HepG2 (cell line): ENCODE results near the gene EFNA2. TPM values are rescaled to one million over a fixed set of nuclear protein-coding genes. Genes with fewer than 3 reads are reported as not detected.

ENCODE experiments used
- ARID5B ChIP-seq: IDR thresholded peaks from 2 replicates; pipeline ENCODE4 v1.4.0; 2020; ENCODE audit warnings: mild to moderate bottlenecking, missing genetic modification reagents
- HBP1 ChIP-seq: IDR thresholded peaks from 2 replicates; pipeline ENCODE4 v1.6.1; 2016; ENCODE audit warnings: low read depth, control low read depth
- HOXA3 ChIP-seq: sonication (generic); formaldehyde crosslinking; IDR thresholded peaks from 2 replicates; pipeline ENCODE4 v1.5.0; 2020; ENCODE audit warnings: missing genetic modification reagents
- ISL2 ChIP-seq: sonication (generic); formaldehyde crosslinking; IDR thresholded peaks from 2 replicates; pipeline ENCODE4 v1.5.0; 2020; ENCODE audit warnings: missing genetic modification reagents
- NR0B2 ChIP-seq: sonication (generic); formaldehyde crosslinking; IDR thresholded peaks from 2 replicates; pipeline ENCODE4 v1.4.0; 2020; ENCODE audit warnings: mild to moderate bottlenecking, missing genetic modification reagents
- SP140L ChIP-seq: sonication (generic); formaldehyde crosslinking; IDR thresholded peaks from 2 replicates; pipeline ENCODE4 v1.4.0; 2020; ENCODE audit warnings: missing genetic modification reagents, borderline replicate concordance
- STAG1 ChIP-seq: sonication (generic); formaldehyde crosslinking; IDR thresholded peaks from 2 replicates; pipeline ENCODE4 v1.4.0; 2020; ENCODE audit warnings: missing genetic modification reagents
- SYNCRIP ChIP-seq: fragments of 200-400 bp; formaldehyde crosslinking; IDR thresholded peaks from 2 replicates; pipeline ENCODE4 v1.6.1; 2018; ENCODE audit warnings: mild to moderate bottlenecking, low read depth, low read length; ENCODE audit not compliant: insufficient read depth
- ZBTB10 ChIP-seq: sonication (generic); formaldehyde crosslinking; IDR thresholded peaks from 2 replicates; pipeline ENCODE4 v1.4.0; 2020; ENCODE audit warnings: missing genetic modification reagents, borderline replicate concordance
- ZBTB37 ChIP-seq: sonication (generic); formaldehyde crosslinking; IDR thresholded peaks from 2 replicates; pipeline ENCODE4 v1.4.0; 2020; ENCODE audit warnings: mild to moderate bottlenecking, missing genetic modification reagents
- ZNF30 ChIP-seq: sonication (generic); formaldehyde crosslinking; IDR thresholded peaks from 2 replicates; pipeline ENCODE4 v1.5.0; 2020; ENCODE audit warnings: mild to moderate bottlenecking, missing genetic modification reagents
- polyA plus RNA-seq, 8 experiments: library from polyadenylated mRNA; depleted of rRNA in 3 of 8; stranded (reverse) in 7 of 8; unstranded in 1 of 8; fragments of >200 nt; fragmentation: Illumina TruSeq in 4 of 8; extraction: Trizol in 4 of 8; gene quantifications; 2 replicates each; pipeline versions ENCODE4 v1.2.1 to v1.2.3, GENCODE V29; 2011 to 2016; ENCODE audit warnings: low read depth in 4 of 8, missing spikeins in 1 of 8, mixed read lengths in 1 of 8; ENCODE audit not compliant: insufficient read depth in 1 of 8
- total RNA-seq, 5 experiments: library from RNA; depleted of rRNA; stranded (reverse); fragments of >200 nt; fragmentation: Illumina TruSeq; extraction: Trizol; gene quantifications; 2 replicates each; pipeline ENCODE4 v1.2.3, GENCODE V29; 2016; ENCODE audit warnings: low read depth in 1 of 5
- TF ChIP-seq, protein P1 (sequence below): sonication (generic); formaldehyde crosslinking; conservative IDR thresholded peaks from 2 replicates; pipeline ENCODE4 v1.4.0; 2020; ENCODE audit warnings: missing genetic modification reagents
- TF ChIP-seq, protein P2 (sequence below): sonication (generic); formaldehyde crosslinking; IDR thresholded peaks from 2 replicates; pipeline ENCODE4 v1.5.0; 2020; ENCODE audit warnings: mild to moderate bottlenecking, missing genetic modification reagents, moderate library complexity

Gene EFNA2
- total and polyA plus RNA-seq, 2 of the 13 experiments (the other 11 are each of a cell fraction or from before 2014, with no cell fraction given), result 6.0 to 9.9 TPM

- TF ChIP-seq HBP1 (CRISPR knock-in tag) (no peak), ZNF30 (CRISPR knock-in tag) (no peak), SYNCRIP (no peak), STAG1 (peak; percentile 70), SP140L (CRISPR knock-in tag) (no peak), NR0B2 (CRISPR knock-in tag) (no peak), ISL2 (CRISPR knock-in tag) (no peak), ARID5B (CRISPR knock-in tag) (no peak), ZBTB37 (no peak), HOXA3 (peak; percentile 99), ZBTB10 (no peak)
- TF ChIP-seq, protein P1, sequence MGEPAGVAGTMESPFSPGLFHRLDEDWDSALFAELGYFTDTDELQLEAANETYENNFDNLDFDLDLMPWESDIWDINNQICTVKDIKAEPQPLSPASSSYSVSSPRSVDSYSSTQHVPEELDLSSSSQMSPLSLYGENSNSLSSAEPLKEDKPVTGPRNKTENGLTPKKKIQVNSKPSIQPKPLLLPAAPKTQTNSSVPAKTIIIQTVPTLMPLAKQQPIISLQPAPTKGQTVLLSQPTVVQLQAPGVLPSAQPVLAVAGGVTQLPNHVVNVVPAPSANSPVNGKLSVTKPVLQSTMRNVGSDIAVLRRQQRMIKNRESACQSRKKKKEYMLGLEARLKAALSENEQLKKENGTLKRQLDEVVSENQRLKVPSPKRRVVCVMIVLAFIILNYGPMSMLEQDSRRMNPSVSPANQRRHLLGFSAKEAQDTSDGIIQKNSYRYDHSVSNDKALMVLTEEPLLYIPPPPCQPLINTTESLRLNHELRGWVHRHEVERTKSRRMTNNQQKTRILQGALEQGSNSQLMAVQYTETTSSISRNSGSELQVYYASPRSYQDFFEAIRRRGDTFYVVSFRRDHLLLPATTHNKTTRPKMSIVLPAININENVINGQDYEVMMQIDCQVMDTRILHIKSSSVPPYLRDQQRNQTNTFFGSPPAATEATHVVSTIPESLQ (CRISPR knock-in tag), result no peak
- TF ChIP-seq, protein P2, sequence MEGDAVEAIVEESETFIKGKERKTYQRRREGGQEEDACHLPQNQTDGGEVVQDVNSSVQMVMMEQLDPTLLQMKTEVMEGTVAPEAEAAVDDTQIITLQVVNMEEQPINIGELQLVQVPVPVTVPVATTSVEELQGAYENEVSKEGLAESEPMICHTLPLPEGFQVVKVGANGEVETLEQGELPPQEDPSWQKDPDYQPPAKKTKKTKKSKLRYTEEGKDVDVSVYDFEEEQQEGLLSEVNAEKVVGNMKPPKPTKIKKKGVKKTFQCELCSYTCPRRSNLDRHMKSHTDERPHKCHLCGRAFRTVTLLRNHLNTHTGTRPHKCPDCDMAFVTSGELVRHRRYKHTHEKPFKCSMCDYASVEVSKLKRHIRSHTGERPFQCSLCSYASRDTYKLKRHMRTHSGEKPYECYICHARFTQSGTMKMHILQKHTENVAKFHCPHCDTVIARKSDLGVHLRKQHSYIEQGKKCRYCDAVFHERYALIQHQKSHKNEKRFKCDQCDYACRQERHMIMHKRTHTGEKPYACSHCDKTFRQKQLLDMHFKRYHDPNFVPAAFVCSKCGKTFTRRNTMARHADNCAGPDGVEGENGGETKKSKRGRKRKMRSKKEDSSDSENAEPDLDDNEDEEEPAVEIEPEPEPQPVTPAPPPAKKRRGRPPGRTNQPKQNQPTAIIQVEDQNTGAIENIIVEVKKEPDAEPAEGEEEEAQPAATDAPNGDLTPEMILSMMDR (CRISPR knock-in tag), result peak; percentile 81
These were observed 45.6 kb upstream of the EFNA2 start (continued) for GRCh38 chr19:1239796-1240737.
